GM18858 (cell line): Measurements from ENCODE around the gene MAGI1.

Experiments
- ATAC-seq: cut with Tn5 transposase; IDR thresholded peaks from one replicate; pipeline ENCODE4 v1.9.1; 2021; ENCODE audit not compliant: unreplicated experiment

Gene MAGI1

DNA sequence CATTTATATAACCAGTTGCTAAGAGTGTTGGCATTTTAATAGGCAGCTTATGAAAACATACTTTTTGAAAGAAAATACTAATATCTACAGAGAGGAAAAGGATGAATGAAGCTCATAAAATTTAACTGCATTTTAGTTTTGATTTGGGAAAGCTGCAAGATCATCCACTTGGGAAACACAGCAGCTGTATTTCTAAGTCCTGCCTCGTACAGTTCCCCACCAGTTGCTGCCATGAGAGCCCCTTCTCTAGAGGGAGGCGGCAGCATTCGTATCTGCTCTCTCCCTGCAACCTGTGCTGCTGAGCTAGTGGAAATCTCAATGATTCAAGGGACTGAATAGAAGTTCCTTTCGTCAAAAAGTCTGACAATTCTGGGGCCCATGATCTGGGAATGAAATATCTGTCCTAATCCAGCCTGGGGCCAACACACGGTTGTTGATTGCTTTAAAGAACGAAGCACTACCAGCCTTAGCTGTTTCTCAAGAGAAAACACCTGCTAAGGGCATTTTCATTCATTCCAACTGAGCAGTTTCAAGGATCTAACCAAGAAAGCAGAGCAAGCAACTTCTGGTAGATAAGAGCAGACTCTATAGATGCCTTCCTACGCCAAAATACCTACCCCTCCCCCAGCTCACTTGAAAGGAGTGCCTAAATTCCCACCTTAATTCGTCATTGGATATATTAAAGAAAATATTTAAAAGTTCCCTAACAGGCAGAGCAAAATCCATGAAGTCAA is 223.7 kb downstream of the MAGI1 start:
- ATAC-seq, result no peak

DNA sequence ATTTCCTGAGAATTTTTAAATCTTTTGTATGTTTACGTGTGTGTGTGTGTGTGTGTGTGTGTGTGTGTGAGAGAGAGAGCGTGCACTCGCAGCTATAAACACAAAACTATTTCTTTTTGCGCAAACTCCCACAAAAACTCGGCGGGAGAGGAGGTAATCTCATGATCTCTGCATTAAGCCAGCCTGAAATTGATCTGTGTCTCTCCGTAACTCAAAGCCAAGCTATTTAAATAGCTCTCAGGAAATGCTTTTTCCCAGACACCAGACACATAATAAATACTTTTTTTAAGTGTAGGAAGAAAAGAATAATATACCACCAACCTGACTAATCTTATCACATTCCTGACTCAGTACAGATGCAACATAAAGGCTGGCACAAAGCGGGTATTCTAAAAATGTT is 226.8 kb downstream of the MAGI1 start:
- no peak for ATAC-seq

DNA sequence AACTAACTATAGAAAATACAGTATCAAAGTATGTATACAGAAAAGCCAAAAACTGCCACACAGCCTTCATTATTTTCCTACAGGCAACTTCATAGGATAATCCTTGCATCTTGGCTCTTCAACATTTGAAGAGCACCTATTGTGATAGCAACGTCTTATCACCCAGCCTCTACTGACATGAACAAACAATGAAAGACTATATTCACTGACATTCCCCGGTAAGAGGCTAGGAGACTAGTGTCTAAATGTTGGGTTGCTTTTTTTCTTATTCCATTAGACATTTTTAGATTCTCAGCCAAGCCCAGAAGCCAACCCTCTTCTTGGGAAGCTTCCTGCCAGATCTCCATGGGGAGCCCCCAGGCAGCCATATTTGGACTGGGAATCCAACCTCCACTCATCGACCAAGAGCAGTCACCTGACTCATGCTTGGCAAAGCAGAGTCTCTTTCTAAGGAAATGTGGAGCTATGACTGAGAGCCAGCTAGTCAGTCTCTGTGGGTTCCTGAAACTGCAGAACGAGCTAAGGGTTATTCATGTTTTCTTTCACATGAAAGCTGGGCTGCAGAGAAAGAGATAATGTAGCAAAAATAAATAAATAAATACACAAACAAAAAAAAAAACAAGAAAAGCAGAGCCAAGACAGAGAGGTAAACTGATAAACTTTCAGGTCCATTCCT is 227.5 kb downstream of the MAGI1 start:
- no peak for ATAC-seq

DNA sequence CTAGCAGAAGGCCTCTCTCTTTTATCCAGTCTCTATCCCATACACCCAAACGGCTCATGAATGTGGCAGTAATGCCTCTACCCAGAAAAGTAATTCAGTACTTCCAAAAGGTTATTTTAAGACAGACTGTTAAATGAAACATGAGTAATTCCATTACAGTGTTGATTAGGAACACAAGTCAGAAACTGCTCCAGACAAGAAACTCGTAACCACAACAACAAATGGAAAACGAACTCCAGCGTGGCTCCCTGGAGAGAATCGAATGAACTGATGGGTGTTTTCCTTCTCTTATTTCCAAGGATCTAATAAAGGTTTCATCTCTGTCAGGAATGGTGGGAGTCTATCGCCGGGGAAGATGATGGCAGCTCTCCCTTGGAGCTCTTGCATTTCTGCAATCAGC is 228.4 kb downstream of the MAGI1 start:
- ATAC-seq, result no peak

DNA sequence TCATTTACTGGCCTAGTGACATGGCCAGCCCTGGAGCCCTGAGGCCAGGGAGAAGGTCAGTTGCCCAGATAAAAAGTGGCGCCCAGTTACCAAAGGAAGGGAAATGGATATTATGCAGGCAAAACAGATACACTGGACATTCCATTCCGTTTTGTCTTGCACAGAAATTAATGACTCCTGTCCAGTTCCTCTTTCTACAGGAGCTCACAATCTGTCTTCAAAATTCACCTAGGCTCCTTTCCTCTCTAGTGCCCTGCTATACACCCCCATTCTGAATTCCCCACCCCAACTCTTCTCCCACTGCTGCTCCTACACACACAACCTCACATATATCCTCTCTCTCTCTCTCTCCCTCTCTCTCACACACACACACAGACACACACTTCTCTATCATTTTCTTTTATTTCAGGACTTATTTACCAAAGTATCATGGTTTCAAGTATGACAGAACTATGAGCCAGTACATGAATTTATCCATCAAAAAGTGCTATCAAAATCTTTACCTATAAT is 229.0 kb downstream of the MAGI1 start:
- no peak for ATAC-seq

DNA sequence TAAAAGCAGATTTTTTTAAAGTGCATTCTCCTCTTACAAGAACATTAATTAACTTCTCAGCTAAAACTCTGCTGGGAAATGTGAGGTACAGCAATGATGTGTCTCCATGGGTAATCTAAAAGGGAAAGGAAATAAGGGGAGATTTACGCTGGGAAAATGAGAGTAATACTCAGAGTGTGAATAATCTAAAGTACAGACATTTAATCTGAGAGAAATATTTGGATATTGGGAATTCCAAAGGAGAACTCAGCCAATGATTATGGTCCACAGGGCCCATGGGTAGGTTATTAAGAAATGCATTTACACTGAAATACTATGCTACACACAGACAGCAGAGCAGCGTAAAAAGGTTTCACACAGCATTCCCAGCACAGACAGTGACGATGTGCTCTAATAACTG is 229.9 kb downstream of the MAGI1 start:
- ATAC-seq, result no peak

DNA sequence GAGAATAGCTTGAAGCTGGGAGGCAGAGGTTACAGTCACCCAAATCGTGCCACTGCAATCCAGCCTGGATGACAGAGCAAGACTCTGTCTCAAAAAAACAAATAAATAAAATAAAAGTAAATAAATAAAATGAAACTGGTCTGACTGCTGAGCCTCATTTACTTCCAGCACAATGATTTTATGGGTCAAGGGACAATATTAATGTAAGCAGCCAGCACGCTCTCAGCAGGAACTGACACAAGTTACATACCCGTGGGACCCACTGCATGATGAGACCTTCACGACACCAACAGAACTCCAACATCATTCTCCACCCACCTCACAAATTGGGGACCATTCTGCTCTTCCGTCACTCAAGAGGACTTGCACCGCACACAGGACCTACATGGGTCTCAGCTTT is 230.3 kb downstream of the MAGI1 start:
- ATAC-seq, result no peak

DNA sequence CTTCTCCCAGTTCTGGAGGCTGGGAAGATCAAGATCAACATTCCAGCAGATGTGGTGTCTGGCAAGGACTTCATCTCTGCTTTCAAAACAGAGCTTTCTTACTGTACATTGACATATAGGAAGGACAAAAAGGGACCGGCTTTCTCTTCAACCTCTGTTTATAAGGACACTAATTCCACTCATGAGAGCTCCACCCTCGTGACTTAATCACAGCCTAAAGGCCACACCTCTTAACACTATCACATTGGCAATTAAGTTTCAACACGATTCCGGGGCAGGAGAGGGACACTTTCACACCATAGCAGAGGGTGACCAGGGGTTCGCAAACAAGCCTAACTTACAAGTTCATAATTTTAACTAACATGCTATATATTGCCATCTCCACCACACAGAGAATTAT is 231.5 kb downstream of the MAGI1 start:
- ATAC-seq, result no peak

DNA sequence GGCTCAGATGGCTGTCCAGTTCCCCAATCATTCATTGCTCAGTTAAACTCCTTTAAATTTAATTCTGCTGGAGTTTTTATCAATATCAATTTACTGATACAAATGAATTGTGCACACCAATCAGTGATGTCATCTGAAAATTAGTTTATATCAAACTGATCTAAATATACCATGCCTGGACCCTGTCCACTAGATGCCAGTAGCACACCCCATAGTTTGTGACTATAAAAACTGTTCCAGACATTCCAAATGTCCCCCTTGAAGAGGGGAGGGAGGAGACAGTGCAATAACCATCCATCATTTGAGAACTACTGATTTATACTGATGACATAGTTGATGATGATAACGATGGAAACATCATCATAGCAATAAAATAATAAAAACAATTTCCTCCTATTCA is 232.1 kb downstream of the MAGI1 start:
- ATAC-seq, result no peak

DNA sequence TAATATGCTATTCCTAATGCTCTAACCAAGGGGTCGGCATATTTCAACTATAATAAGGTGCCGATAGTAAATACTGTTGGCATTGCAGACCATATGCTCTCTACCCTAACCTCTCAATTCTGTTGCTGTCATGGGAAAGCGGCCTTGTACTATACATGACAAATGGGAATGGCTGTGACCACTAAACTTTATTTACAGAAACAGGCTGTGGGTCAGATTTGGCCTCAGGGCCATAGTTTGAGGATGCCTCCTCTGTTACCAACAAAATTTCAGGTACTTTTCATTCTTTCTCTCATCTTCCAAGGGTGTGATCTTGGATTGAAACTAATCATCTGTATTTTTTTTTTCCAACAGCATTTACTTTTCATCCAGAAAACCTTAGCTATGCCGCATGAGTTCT is 242.0 kb downstream of the MAGI1 start:
- ATAC-seq, result no peak

DNA sequence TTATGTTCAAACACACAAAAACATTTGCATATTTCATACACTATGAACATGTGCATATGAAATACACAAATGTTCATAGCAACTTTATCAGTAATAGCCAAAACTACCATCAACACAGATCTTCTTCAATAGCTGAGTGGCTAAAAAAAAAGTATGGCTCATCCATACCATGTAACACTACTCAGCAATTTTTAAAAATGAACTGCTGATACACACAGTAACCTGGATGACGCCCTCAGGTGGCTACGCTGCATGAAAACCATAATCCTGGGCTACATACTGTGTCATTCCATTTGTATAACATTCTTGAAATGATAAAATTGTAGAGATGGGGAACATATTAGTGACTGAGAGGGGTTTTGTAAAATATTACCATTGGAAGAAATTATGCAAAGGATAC is 243.6 kb downstream of the MAGI1 start:
- ATAC-seq, result no peak

DNA sequence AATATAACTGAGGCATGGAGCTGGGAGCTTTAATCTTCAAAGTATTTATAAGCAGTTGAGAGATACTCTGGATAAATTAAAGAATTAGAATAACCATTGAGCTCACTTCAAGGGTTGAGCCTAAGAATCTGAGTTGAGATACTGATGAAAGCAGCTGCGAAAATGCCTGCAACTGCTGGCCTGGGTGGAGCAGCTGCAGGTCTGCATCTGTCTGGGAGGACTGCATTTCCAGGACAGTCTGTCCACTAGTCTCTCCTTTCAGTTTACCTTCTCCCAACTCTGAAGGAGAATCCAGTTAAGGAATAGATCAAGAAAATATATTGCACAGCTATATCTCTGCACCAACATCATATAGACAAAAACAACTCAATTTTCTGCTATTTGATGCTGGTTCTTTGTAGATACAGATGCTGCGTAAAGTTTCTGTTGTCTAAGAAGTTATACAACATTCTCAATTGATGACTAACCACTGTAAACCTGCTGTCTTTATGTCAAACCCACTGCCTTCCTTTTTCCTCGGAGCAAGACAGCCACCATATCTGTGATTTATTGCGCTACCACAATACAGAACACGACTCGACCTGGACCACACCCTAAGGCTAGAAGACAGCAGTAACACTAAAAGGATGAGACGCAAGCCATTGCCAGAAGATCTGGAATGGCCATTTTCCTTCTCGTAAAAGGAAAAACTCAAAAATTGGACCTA is 245.1 kb downstream of the MAGI1 start:
- ATAC-seq, result no peak

DNA sequence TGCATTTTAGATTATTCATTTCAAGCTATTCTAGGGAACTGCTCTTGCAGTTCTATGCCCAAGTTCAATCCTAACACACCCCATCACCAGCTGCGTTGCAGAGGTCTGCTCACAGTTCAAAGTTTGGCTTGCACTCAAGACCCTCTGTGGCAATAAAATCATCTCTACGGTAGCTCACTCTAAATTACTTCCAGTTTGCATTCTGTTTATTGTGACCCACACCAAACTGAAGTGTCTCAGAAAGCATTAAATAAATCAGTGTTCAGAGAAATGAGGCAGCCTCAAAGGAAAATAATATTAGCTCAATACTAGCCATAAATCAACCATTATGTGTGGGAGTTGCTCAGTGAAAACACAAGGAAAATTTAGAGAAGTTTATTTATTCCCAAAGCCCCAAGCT is 250.3 kb downstream of the MAGI1 start:
- no peak for ATAC-seq

DNA sequence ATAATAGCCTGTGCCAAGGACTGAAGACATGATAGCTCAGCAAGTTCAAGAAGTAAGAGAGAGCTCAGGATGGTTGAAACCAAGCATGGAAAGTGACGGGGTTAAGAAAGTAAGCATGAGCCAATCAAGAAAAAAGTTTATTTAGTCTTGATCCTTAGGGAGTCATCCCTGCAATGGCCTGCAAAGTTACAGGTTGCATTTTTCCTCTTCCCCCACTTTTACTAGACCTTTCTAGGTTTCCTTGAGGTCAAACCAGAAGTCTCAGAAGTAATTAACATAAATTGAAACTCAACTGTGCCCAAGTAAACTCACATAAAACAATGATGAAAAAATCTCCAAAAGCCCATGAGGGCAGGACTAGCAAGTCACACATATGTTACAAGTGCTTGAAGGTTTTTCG is 250.9 kb downstream of the MAGI1 start:
- no peak for ATAC-seq

DNA sequence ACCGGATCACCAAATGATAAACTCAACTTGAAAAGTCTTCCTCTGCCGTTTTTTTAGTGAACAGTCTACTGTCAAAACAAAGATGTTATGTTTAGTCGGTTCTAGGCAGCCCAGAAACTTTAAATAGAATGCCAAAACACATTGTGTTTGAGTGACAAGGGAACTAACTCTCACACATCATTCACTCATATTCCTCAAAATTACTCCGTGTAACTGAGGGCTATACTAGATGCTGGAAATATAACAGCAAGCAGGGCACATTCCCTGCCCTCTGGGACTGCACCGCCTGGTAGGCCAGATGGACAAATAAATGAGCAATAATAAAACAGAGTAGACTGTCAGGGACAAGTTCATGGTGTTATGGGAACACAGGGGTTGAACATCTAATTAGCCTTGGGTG is 251.4 kb downstream of the MAGI1 start:
- no peak for ATAC-seq

DNA sequence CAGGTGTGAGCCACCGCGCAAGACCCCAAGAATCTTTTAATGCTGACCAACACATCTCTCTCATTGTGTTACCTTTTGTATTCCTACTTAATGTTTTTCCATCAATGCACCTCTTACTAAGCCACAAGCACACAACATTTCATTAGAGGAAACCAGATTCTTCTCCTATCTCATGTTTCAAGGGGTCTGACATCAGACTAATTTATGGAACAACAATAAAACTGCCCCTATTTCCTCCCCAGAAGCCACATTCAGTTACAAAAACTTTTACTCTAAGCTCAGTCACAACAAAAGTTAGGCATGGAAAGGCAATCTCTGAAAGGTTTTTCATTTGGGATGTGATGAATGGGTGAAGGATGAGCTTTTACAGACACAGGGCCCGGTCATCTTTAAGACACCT is 251.8 kb downstream of the MAGI1 start:
- ATAC-seq, result no peak

DNA sequence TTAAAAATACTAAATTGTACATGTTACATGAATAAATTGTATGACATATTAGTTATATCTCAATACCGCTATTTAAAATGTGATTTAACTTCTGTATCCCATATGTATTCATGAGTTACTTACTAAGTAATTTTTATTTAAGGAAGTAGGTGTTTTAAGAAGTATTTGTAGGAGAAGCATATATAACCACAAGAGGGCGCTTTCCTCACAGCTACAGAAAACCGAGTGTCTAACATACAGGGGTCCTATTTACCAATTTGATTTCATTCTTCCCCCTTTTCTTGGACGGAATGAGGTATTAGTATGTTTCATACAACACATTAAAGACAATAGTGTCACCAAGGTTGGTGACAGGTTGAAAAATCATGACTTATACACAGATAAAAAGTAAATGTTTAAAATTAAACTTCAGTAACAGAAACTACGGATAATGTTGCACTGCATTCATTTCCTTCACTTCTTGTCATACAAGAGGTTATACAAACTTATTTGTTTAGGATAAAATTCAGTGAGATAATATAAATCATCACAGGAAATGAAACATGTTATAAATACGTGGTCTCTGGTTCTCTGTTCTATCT is 253.6 kb downstream of the MAGI1 start:
- ATAC-seq, result no peak

DNA sequence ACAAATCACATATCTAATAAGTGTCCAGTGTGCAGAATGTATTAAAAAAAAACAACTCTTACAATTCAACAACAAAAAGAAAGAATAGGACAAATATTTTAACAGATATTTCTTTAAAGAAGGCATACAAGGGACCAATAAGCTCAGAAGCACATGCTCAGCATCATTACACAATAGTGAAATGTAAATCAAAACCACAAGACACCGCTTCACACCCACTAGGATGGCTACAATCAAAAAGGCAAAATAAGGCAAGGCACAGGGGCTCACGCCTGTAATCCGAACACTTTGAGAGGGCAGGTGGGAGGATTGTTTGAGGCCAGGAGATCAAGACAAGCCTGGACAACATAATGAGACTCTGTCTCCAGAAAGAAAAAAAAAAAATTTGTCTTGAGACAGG is 255.6 kb downstream of the MAGI1 start:
- no peak for ATAC-seq

DNA sequence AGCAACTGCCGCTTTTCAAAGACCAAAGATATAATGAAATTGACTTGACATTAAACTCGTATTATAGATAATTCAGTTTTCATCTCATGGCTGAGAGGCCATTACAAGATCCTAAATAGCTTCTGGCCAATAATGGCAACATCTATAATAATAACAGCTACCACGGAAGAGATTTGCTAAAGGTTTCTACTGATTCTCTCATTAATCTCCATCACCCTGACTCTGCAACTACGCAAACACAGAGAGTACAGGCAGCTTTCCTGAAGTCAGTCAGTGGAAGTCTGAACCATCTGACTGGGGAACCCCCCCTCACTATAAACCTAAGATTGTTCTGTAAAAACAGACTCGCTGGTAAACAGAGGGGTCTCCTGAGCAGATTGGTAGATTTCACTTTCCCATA is 257.1 kb downstream of the MAGI1 start:
- no peak for ATAC-seq

DNA sequence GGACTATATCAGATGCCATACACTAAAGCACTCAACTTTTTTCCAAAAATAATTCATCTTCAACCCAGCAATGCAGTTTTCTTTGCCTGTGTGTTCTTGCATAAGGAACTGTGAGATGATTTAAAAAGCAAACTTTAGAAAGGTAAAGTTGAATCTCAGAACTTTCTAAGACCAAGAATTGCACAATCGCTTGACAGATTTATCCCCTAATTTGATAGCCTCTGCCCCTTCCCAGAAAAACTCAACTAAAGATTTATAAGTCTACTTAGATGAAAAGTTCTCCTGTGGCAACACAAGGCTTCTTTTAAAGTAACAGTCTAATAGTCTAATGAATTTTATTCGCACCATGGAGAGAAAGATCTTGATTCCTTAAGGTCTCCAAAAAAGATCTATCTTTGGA is 259.3 kb downstream of the MAGI1 start:
- no peak for ATAC-seq

DNA sequence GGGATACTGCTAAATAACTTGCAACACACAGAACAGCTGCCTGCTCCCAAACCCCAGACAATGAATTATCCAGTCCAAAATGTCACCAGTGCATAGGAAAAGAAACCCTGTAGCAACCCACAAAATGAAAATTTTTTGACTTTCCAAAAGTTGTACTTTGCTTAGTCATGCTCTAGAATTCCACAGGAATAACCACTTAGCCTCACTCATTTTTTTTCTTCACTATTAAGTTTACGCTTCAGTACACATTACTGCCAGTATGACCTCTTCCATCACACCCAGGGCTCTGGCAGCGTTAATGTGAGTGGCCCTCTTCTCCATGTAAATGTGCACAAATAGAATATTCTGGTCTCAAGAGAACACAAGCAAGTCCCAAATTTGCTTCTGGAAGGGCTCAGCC is 259.8 kb downstream of the MAGI1 start:
- ATAC-seq, result no peak

DNA sequence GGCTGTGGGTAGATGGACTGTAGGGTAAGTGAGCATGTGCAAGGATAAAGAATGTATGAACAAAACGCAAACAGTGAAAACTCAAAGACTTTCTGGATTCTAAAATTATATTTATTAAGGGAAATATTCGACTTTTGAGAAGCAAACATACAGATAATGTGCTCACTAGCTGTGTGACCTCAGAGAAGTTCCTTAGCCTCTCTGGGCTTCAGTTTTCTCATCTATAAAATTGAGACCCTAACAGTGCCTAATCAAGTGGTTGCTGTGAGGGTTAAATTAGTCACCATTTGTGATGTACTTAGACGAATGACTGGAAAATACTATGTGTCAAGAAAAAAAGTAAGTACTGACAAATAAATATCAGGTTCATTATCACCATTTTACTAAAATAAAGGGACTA is 261.7 kb downstream of the MAGI1 start:
- ATAC-seq, result no peak
